Measurements from ENCODE around the gene FOXS1.
"Not testable (repeated sequence)": the region's sequence is repeated elsewhere in the genome, so short reads cannot be mapped to it uniquely, and the experiment has no call there.

FOXS1 gene

GRCh38 chr20:31820228-31820627, 25.2 kb downstream of the FOXS1 start:
- no peak for DNase-seq

- no peak for DNase-seq
These were observed 26.2 kb downstream of the FOXS1 start, which contains the start of gene MYLK2 for GRCh38 chr20:31819083-31819784. MYLK2 (plus strand) TSS chr20:31819356; CDS start chr20:31819581, 225 bp downstream.

GRCh38 chr20:31818376-31818908, 27.0 kb downstream of the FOXS1 start:
- no peak for DNase-seq

- no peak for DNase-seq
These were observed 27.9 kb downstream of the FOXS1 start for GRCh38 chr20:31817461-31817860.

GRCh38 chr20:31816221-31816620, 29.2 kb downstream of the FOXS1 start:
- no peak for DNase-seq

- peak; percentile 79 for DNase-seq
These were observed 29.8 kb downstream of the FOXS1 start for GRCh38 chr20:31815408-31816188.

GRCh38 chr20:31814142-31814541, 31.3 kb downstream of the FOXS1 start:
- DNase-seq: not testable (repeated sequence)

- DNase-seq: no peak
These were observed 31.8 kb downstream of the FOXS1 start for GRCh38 chr20:31813611-31814010.

GRCh38 chr20:31811796-31812728, 33.3 kb downstream of the FOXS1 start:
- no peak for DNase-seq

- no peak for DNase-seq
These were observed 34.2 kb downstream of the FOXS1 start for GRCh38 chr20:31811198-31811597.

- DNase-seq: no peak
These were observed 35.7 kb downstream of the FOXS1 start for GRCh38 chr20:31809661-31810060.

- DNase-seq: no peak
These were observed 36.9 kb downstream of the FOXS1 start for GRCh38 chr20:31808481-31808880.

GRCh38 chr20:31806564-31807355, 38.6 kb downstream of the FOXS1 start:
- no peak for DNase-seq

GRCh38 chr20:31803552-31804291, 41.7 kb downstream of the FOXS1 start:
- no peak for DNase-seq

GRCh38 chr20:31801508-31801907, 43.9 kb downstream of the FOXS1 start:
- no peak for DNase-seq

GRCh38 chr20:31797364-31797763, 48.0 kb downstream of the FOXS1 start:
- DNase-seq: no peak

All from COR-L47 (cell line).